Skeletal muscle satellite cell (primary cell): Measurements from ENCODE around the gene ZNF865.

Source experiments
- H3K27me3 ChIP-seq: 2 replicates; pipeline ENCODE4 v1.7.0; 2013; ENCODE audit warnings: low read length; ENCODE audit not compliant: control insufficient read depth, insufficient read depth
- H3K36me3 ChIP-seq: 2 replicates; pipeline ENCODE4 v1.7.0; 2013; ENCODE audit warnings: mild to moderate bottlenecking, control low read depth, low read length; ENCODE audit not compliant: insufficient read depth
- H3K4me1 ChIP-seq: 2 replicates; pipeline ENCODE4 v1.7.0; 2013; ENCODE audit warnings: low read length; ENCODE audit not compliant: control insufficient read depth, insufficient read depth
- H3K4me2 ChIP-seq: 2 replicates; pipeline ENCODE4 v1.7.0; 2013; ENCODE audit warnings: mild to moderate bottlenecking, low read length
- H3K4me3 ChIP-seq: 2 replicates; pipeline ENCODE4 v1.7.0; 2013; ENCODE audit warnings: low read length
- H3K9ac ChIP-seq: 2 replicates; pipeline ENCODE4 v1.7.0; 2013; ENCODE audit warnings: mild to moderate bottlenecking, low read depth, low read length, moderate library complexity
- H3K9me3 ChIP-seq: replicated peaks from 2 replicates; pipeline ENCODE4 v1.7.0; 2013; ENCODE audit warnings: mild to moderate bottlenecking, control low read depth, low read length

Gene ZNF865

DNA sequence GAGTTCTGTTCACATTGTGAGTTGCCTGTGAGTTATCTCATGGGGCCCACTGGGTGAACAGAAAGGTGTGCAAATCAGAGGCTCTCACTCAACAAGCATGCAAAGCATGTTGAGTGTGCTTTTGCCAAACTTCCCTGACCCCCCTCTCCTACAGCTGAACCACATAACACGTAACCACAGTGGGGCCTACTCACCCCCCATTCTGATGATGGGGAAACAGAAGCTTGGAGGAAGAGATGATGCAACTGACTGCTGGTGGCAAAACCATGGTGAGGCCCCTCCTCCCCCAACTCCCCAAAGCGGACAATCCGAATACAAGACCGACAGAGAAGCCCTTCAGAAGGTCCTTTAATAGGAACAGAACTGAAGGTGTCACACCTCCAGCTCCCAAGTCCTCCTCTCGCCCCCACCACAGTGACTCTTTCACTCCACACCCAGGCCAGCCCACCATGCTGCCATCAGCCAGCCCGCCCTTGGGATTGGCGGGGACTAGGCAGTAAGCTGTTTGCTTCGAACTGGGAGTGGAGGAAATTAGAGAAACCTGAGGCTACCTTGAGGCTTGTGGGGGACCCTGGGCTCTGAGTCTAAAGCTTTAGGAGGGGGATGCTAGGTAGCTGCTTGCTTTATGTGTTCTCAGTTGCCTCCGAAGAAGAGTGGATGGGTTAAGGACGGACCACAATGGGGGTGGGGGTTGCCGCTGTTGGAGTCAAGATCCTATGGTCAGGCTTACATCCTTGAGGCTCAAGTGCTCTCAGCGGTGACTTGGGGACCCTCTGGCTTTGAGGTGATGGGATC lies 15.2 kb downstream of the ZNF865 start:
- Histone ChIP-seq H3K9ac (no peak overlapping the region), H3K27me3 (no peaks in the 10 kb centered on the region), H3K4me2 (no peak overlapping the region), H3K9me3 (no peaks in the 10 kb centered on the region), H3K4me3 (no peak overlapping the region), H3K36me3 (peaks cover 27% of the 10 kb centered on the region), H3K4me1 (peaks cover 5% of the 10 kb centered on the region)

DNA sequence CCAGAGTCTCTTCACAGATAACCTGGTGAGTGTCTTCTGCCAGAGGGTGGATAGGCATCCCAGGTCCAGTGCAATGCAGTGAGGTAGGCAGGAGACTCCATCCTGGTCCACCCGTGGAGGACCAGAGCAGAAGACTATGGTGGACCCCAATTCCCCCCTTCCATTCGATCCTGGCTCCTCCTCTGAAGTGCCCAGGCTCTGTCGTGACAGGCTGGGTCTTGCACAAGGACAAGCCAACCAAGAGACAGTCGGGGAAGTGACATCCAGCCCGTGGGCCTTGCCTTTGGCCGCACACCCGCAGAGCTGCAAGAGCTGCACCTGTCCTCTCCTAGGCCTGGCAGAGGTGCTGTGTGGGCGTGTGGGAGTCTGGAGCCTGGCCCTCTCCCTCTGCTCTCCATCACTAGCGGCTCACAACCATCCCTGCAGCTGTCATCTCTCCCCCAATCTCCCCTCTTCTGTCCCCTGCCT lies 15.8 kb downstream of the ZNF865 start:
- H3K4me1 ChIP-seq = peaks cover 5% of the 10 kb centered on the region
- H3K27me3 ChIP-seq = no peaks in the 10 kb centered on the region
- H3K9ac ChIP-seq = no peak overlapping the region
- no peak overlapping the region for H3K4me3 ChIP-seq
- no peak overlapping the region for H3K4me2 ChIP-seq
- H3K9me3 ChIP-seq = no peaks in the 10 kb centered on the region
- peaks cover 23% of the 10 kb centered on the region for H3K36me3 ChIP-seq

GRCh38 chr19:55621673-55622231 lies 16.3 kb downstream of the ZNF865 start:
- no peak overlapping the region for H3K4me3 ChIP-seq
- no peaks in the 10 kb centered on the region for H3K27me3 ChIP-seq
- H3K9me3 ChIP-seq = no peaks in the 10 kb centered on the region
- H3K4me1 ChIP-seq = peaks cover 5% of the 10 kb centered on the region
- H3K4me2 ChIP-seq = no peak overlapping the region
- no peak overlapping the region for H3K9ac ChIP-seq
- H3K36me3 ChIP-seq = peaks cover 18% of the 10 kb centered on the region

- Histone ChIP-seq H3K4me1 (peaks cover 5% of the 10 kb centered on the region), H3K27me3 (no peaks in the 10 kb centered on the region), H3K4me2 (no peak overlapping the region), H3K9me3 (no peaks in the 10 kb centered on the region), H3K36me3 (peaks cover 14% of the 10 kb centered on the region), H3K4me3 (no peak overlapping the region), H3K9ac (no peak overlapping the region)
Measured at GRCh38 chr19:55622242-55622969, 17.0 kb downstream of the ZNF865 start.

DNA sequence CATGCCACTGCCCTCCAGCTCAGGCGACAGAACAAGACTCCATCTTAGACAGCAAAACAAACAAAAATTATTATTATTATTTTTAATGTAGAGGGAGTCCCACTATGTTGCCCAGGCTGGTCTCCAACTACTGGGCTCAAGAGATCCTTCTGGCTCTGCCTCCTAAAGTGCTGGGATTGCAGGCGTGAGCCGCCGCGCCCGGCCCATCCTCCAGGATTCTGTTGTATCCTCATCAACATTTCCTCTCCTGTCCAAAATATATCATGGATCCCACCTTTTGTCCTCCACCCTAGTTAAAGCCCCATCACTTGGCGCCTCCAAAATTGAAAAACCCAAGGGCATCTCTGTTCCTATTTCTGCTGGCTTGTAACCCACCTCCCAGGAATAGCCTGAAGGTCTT lies 17.7 kb downstream of the ZNF865 start:
- no peaks in the 10 kb centered on the region for H3K9me3 ChIP-seq
- no peak overlapping the region for H3K4me2 ChIP-seq
- no peak overlapping the region for H3K9ac ChIP-seq
- H3K4me1 ChIP-seq = peaks cover 5% of the 10 kb centered on the region
- H3K36me3 ChIP-seq = peaks cover 11% of the 10 kb centered on the region
- no peak overlapping the region for H3K4me3 ChIP-seq
- H3K27me3 ChIP-seq = no peaks in the 10 kb centered on the region

DNA sequence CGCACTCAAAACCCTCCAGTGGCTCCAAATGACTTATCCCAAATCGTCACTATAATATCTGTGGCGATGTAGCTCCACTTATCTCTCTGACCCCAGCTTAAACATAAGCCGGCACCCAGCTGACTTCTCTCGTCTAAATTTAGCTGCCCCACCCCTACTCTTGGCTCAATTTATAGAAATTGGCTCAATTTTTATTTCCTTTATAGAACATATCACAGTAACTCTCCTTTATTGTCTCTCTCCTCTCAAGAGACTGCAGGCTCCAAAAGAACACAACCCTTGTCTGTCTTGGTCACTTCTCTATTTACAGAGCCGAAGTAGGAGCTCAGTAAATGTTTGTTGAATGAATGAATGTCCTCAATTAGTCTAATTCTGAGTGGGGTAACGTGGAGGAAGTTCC lies 18.1 kb downstream of the ZNF865 start:
- Histone ChIP-seq H3K9ac (no peak overlapping the region), H3K36me3 (peaks cover 11% of the 10 kb centered on the region), H3K4me2 (peak overlapping the region; percentile 69), H3K4me1 (peaks cover 5% of the 10 kb centered on the region), H3K27me3 (no peaks in the 10 kb centered on the region), H3K9me3 (no peaks in the 10 kb centered on the region), H3K4me3 (peak overlapping the region; percentile 58)

GRCh38 chr19:55624109-55625003 lies 18.9 kb downstream of the ZNF865 start, which contains the start of gene ZNF784:
Gene ZNF784, minus strand, starts transcription at chr19:55624566. Its CDS starts 5 bp downstream, at chr19:55624561.
- Histone ChIP-seq H3K4me3 (peak within 1 kb of the TSS; percentile 74), H3K27me3 (no peaks in the 10 kb centered on the region), H3K4me2 (peak within 1 kb of the TSS; percentile 91), H3K4me1 (peaks cover 5% of the 10 kb centered on the region), H3K9ac (peak within 1 kb of the TSS; percentile 83), H3K9me3 (no peaks in the 10 kb centered on the region), H3K36me3 (peaks cover 11% of the 10 kb centered on the region)

GRCh38 chr19:55625004-55625326 lies 19.5 kb downstream of the ZNF865 start:
- peak overlapping the region; percentile 91 for H3K4me2 ChIP-seq
- peak overlapping the region; percentile 74 for H3K4me3 ChIP-seq
- peaks cover 5% of the 10 kb centered on the region for H3K4me1 ChIP-seq
- H3K36me3 ChIP-seq = peaks cover 11% of the 10 kb centered on the region
- H3K9ac ChIP-seq = peak overlapping the region; percentile 83
- H3K9me3 ChIP-seq = no peaks in the 10 kb centered on the region
- H3K27me3 ChIP-seq = no peaks in the 10 kb centered on the region

DNA sequence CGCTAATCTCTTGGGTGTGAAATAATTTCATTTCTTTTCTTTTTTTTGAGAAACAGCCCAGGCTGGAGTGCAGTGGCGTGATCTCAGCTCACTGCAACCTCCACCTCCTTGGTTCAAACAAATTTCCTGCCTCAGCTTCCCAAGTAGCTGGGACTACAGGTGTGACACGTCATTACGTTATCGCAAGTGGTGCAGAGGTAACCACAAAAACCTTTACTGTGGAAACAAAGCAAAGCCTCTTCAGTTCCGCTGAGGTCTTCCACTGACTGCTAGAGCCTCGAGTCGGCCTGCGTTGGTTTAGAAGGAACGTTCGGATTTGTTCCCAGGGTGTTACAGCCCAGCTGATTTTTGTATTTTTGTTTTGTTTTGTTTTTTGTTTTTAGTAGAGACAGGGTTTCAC lies 20.9 kb downstream of the ZNF865 start:
- peaks cover 4% of the 10 kb centered on the region for H3K36me3 ChIP-seq
- H3K4me1 ChIP-seq = peaks cover 5% of the 10 kb centered on the region
- H3K4me3 ChIP-seq = no peak overlapping the region
- no peak overlapping the region for H3K4me2 ChIP-seq
- H3K9me3 ChIP-seq = no peaks in the 10 kb centered on the region
- no peak overlapping the region for H3K9ac ChIP-seq
- H3K27me3 ChIP-seq = no peaks in the 10 kb centered on the region

GRCh38 chr19:55632463-55632834 lies 27.0 kb downstream of the ZNF865 start:
- Histone ChIP-seq H3K36me3 (no peaks in the 10 kb centered on the region), H3K9me3 (no peaks in the 10 kb centered on the region), H3K4me2 (no peak overlapping the region), H3K9ac (peak overlapping the region; percentile 31), H3K27me3 (no peaks in the 10 kb centered on the region), H3K4me1 (peaks cover 17% of the 10 kb centered on the region), H3K4me3 (no peak overlapping the region)

GRCh38 chr19:55633861-55634260 lies 28.4 kb downstream of the ZNF865 start:
- peak overlapping the region; percentile 99 for H3K9ac ChIP-seq
- peak overlapping the region; percentile 85 for H3K4me3 ChIP-seq
- no peaks in the 10 kb centered on the region for H3K27me3 ChIP-seq

More at GRCh38 chr19:55633861-55634260, 28.4 kb downstream of the ZNF865 start:
- H3K4me2 ChIP-seq = peak overlapping the region; percentile 87
- H3K36me3 ChIP-seq = no peaks in the 10 kb centered on the region
- no peaks in the 10 kb centered on the region for H3K9me3 ChIP-seq
- peaks cover 17% of the 10 kb centered on the region for H3K4me1 ChIP-seq
